HepG2 (cell line): Measurements from ENCODE around the gene EIF3L. TPM values are rescaled to one million over a fixed set of nuclear protein-coding genes. Genes with fewer than 3 reads are reported as not detected.

Experiments
- ATF5 ChIP-seq: sonication (generic); formaldehyde crosslinking; IDR thresholded peaks from 2 replicates; pipeline ENCODE4 v1.4.0; 2020; ENCODE audit warnings: mild to moderate bottlenecking, low read depth, missing genetic modification reagents
- CBFB ChIP-seq: sonication (generic); formaldehyde crosslinking; IDR thresholded peaks from 2 replicates; pipeline ENCODE4 v1.4.0; 2020; ENCODE audit warnings: missing genetic modification reagents
- FOXA1 ChIP-seq, 2 experiments: fragments of 450-650 bp in 1 of 2; sonication (generic) in 1 of 2; formaldehyde crosslinking in 1 of 2; IDR thresholded peaks; 2 replicates each; pipeline versions ENCODE4 v1.4.0 to v1.6.1; 2016 to 2020; ENCODE audit warnings: missing genetic modification reagents in 1 of 2
- HOXA7 ChIP-seq: sonication (generic); formaldehyde crosslinking; IDR thresholded peaks from 2 replicates; pipeline ENCODE4 v1.8.1; 2022; ENCODE audit warnings: mild to moderate bottlenecking, missing genetic modification reagents, moderate library complexity
- KLF16 ChIP-seq, 2 experiments: sonication (generic) in 1 of 2; formaldehyde crosslinking in 1 of 2; IDR thresholded peaks; 2 replicates each; pipeline versions ENCODE4 v1.6.1 to v1.8.0; 2016 to 2023; ENCODE audit warnings: missing genetic modification reagents in 2 of 2, missing compliant biosample characterization in 1 of 2
- PLRG1 ChIP-seq: fragments of 450-650 bp; conservative IDR thresholded peaks from 2 replicates; pipeline ENCODE4 v1.6.1; 2016
- POLR2G ChIP-seq: fragments of 200-400 bp; formaldehyde crosslinking; IDR thresholded peaks from 2 replicates; pipeline ENCODE4 v1.6.1; 2018; ENCODE audit warnings: mild to moderate bottlenecking, low read depth, low read length, moderate library complexity
- RNF2 ChIP-seq: fragments of 450-650 bp; conservative IDR thresholded peaks from 2 replicates; pipeline ENCODE4 v1.6.1; 2016; ENCODE audit warnings: low read depth
- SKI ChIP-seq: fragments of 450-650 bp; IDR thresholded peaks from one replicate; pipeline ENCODE4 v1.6.1; 2018; ENCODE audit warnings: mild to moderate bottlenecking; ENCODE audit not compliant: partially characterized antibody
- TGIF2 ChIP-seq: IDR thresholded peaks from 2 replicates; pipeline ENCODE4 v1.6.1; 2016; ENCODE audit warnings: control low read depth, missing compliant biosample characterization
- TMF1 ChIP-seq: sonication (generic); formaldehyde crosslinking; IDR thresholded peaks from 2 replicates; pipeline ENCODE4 v1.8.1; 2022; ENCODE audit warnings: low read depth, missing genetic modification reagents
- XRCC5 ChIP-seq: fragments of 200-400 bp; formaldehyde crosslinking; optimal IDR thresholded peaks from 2 replicates; pipeline ENCODE3; 2017; ENCODE audit warnings: mild to moderate bottlenecking, low read length
- ZBED4 ChIP-seq: sonication (generic); formaldehyde crosslinking; IDR thresholded peaks from 2 replicates; pipeline ENCODE4 v1.4.0; 2020; ENCODE audit warnings: missing genetic modification reagents, borderline replicate concordance
- ZBTB25 ChIP-seq: IDR thresholded peaks from 2 replicates; pipeline ENCODE4 v1.6.1; 2018; ENCODE audit warnings: missing genetic modification reagents
- ZFP90 ChIP-seq: sonication (generic); formaldehyde crosslinking; IDR thresholded peaks from 2 replicates; pipeline ENCODE4 v1.8.0; 2022; ENCODE audit warnings: missing genetic modification reagents, mild to moderate bottlenecking, inconsistent platforms, borderline replicate concordance
- ZNF354B ChIP-seq: sonication (generic); formaldehyde crosslinking; IDR thresholded peaks from 2 replicates; pipeline ENCODE4 v1.8.0; 2022; ENCODE audit warnings: mild to moderate bottlenecking, missing genetic modification reagents
- ZNF589 ChIP-seq: sonication (generic); formaldehyde crosslinking; conservative IDR thresholded peaks from 2 replicates; pipeline ENCODE4 v1.8.0; 2022; ENCODE audit warnings: mild to moderate bottlenecking, moderate library complexity, missing genetic modification reagents
- ZNF598 ChIP-seq: sonication (generic); formaldehyde crosslinking; IDR thresholded peaks from 2 replicates; pipeline ENCODE4 v1.5.1; 2020; ENCODE audit warnings: mild to moderate bottlenecking, missing genetic modification reagents, borderline replicate concordance
- polyA plus RNA-seq, 8 experiments: library from polyadenylated mRNA; depleted of rRNA in 3 of 8; stranded (reverse) in 7 of 8; unstranded in 1 of 8; fragments of >200 nt; fragmentation: Illumina TruSeq in 4 of 8; extraction: Trizol in 4 of 8; gene quantifications; 2 replicates each; pipeline versions ENCODE4 v1.2.1 to v1.2.3, GENCODE V29; 2011 to 2016; ENCODE audit warnings: low read depth in 4 of 8, missing spikeins in 1 of 8, mixed read lengths in 1 of 8; ENCODE audit not compliant: insufficient read depth in 1 of 8
- total RNA-seq, 5 experiments: library from RNA; depleted of rRNA; stranded (reverse); fragments of >200 nt; fragmentation: Illumina TruSeq; extraction: Trizol; gene quantifications; 2 replicates each; pipeline ENCODE4 v1.2.3, GENCODE V29; 2016; ENCODE audit warnings: low read depth in 1 of 5

Gene EIF3L
- total and polyA plus RNA-seq, 2 of the 13 experiments (the other 11 are each of a cell fraction or from before 2014, with no cell fraction given) = 514 to 793 TPM

- TF ChIP-seq SKI (peak; percentile 43), PLRG1 (no peak), FOXA1 (IDR thresholded peaks at IDR 0.05) (no peak), FOXA1 (CRISPR knock-in tag; IDR thresholded peaks at IDR 0.05) (0 out of 2 replicates have a peak, but pooled peaks have one; percentile 15), XRCC5 (peak; percentile 62), TGIF2 (CRISPR knock-in tag) (peak; percentile 70; the same call in 1 of the 2 replicates), ZFP90 (peak; percentile 84; the same call in 1 of the 2 replicates), ZNF354B (CRISPR knock-in tag) (0 out of 2 replicates have a peak, but pooled peaks have one; percentile 91), ZBTB25 (CRISPR knock-in tag) (peak; percentile 57), RNF2 (no peak), CBFB (CRISPR knock-in tag) (peak; percentile 54; the same call in 1 of the 2 replicates), ATF5 (no peak), ZBED4 (CRISPR knock-in tag) (peak; percentile 88; the same call in 1 of the 2 replicates), KLF16 (CRISPR knock-in tag; IDR thresholded peaks at IDR 0.05) (peak in 1 of 2 experiments; percentile 94; a peak in 2 of 4 replicates), POLR2G (peak; percentile 98), HOXA7 (CRISPR knock-in tag) (no peak), ZNF589 (CRISPR knock-in tag) (no peak; the same call in 1 of the 2 replicates), TMF1 (CRISPR knock-in tag) (peak; percentile 91), ZNF598 (CRISPR knock-in tag) (0 out of 2 replicates have a peak, but pooled peaks have one; percentile 67)
Observed at GRCh38 chr22:37804881-37805809, 44.1 kb upstream of the EIF3L start (continued).
